Measurements from ENCODE around the gene CD14. TPM values are rescaled to one million over a fixed set of nuclear protein-coding genes. Genes with fewer than 3 reads are reported as not detected.

Gene CD14
- total RNA-seq, 2 donors from 2014 or later, result 0.56 to 1.6 TPM

Other genes starting within 250 kb of the CD14 start
- 100 to 1,000 TPM; 107 to 143 TPM for gene ANKHD1, start 231.3 kb downstream of the CD14 start, total RNA-seq
- 10 to 100 TPM; 13.0 to 14.8 TPM for gene EIF4EBP3, start 85.5 kb downstream of the CD14 start, total RNA-seq
- gene SRA1, start 75.7 kb downstream of the CD14 start, total RNA-seq, result 10 to 100 TPM; 29.3 to 55.0 TPM
- gene APBB3, start 68.6 kb downstream of the CD14 start, total RNA-seq, result 10 to 100 TPM; 36.6 to 38.1 TPM
- 10 to 100 TPM; 62.5 to 70.3 TPM for gene SLC35A4, start 68.3 kb downstream of the CD14 start, total RNA-seq
- gene TMCO6, start 6.3 kb upstream of the CD14 start, total RNA-seq, result 10 to 100 TPM; 28.7 to 30.2 TPM
- 10 to 100 TPM; 68.4 to 71.8 TPM for gene NDUFA2, start 14.5 kb upstream of the CD14 start, total RNA-seq
- 100 to 1,000 TPM in 1 of 2 donors, 10 to 100 TPM in 1; 87.6 to 108 TPM for gene IK, start 14.7 kb upstream of the CD14 start, total RNA-seq
- 10 to 100 TPM; 32.5 to 36.3 TPM for gene WDR55, start 31.7 kb upstream of the CD14 start, total RNA-seq
- gene DND1, start 40.4 kb upstream of the CD14 start, total RNA-seq, result 1 to 10 TPM in 1 of 2 donors, under 1 TPM in 1; 0.82 to 3.4 TPM
- 10 to 100 TPM; 78.9 to 94.6 TPM for gene HARS1, start 58.2 kb upstream of the CD14 start, total RNA-seq
- gene HARS2, start 58.3 kb upstream of the CD14 start, total RNA-seq, result 10 to 100 TPM; 29.8 to 34.1 TPM
- gene ZMAT2, start 67.3 kb upstream of the CD14 start, total RNA-seq, result 10 to 100 TPM; 50.9 to 72.1 TPM
- not detected for gene PCDHA1, start 153.0 kb upstream of the CD14 start, total RNA-seq
- under 1 TPM in 1 of 2 donors, not detected in 1; 0.09 TPM for gene PCDHA2, start 161.7 kb upstream of the CD14 start, total RNA-seq
- not detected for gene PCDHA3, start 167.9 kb upstream of the CD14 start, total RNA-seq
- not detected for gene PCDHA4, start 173.9 kb upstream of the CD14 start, total RNA-seq
- gene PCDHA5, start 188.4 kb upstream of the CD14 start, total RNA-seq, result not detected
- not detected for gene PCDHA6, start 194.8 kb upstream of the CD14 start, total RNA-seq
- gene PCDHA7, start 201.1 kb upstream of the CD14 start, total RNA-seq, result not detected
- gene PCDHA8, start 208.0 kb upstream of the CD14 start, total RNA-seq, result not detected
- gene PCDHA9, start 215.2 kb upstream of the CD14 start, total RNA-seq, result not detected
- not detected for gene PCDHA10, start 222.7 kb upstream of the CD14 start, total RNA-seq
- not detected for gene PCDHA11, start 235.8 kb upstream of the CD14 start, total RNA-seq
- not detected for gene PCDHA12, start 242.1 kb upstream of the CD14 start, total RNA-seq
- not detected for gene PCDHA13, start 248.9 kb upstream of the CD14 start, total RNA-seq